Parietal lobe (tissue), 1 donor: ENCODE measurements around the gene E2F2. TPM values are rescaled to one million over a fixed set of nuclear protein-coding genes. Genes with fewer than 3 reads are reported as not detected.

Source experiments
- total RNA-seq: library from RNA; depleted of rRNA; stranded (reverse); fragments of >200 nt; gene quantifications from one replicate; pipeline ENCODE4 v1.2.3, GENCODE V29; 2014

E2F2 gene
- total RNA-seq = 3.4 TPM

GRCh38 chr1:23530747-23531561 lies at the start of gene E2F2:
E2F2 (minus strand) TSS chr1:23531233; CDS start chr1:23530793, 440 bp downstream.

GRCh38 chr1:23559136-23559984 lies 28.3 kb upstream of the E2F2 start, which contains the start of gene ID3:
ID3 (minus strand) TSS chr1:23559501; CDS start chr1:23559426, 75 bp downstream.

GRCh38 chr1:23483321-23484252 lies 47.4 kb downstream of the E2F2 start, which contains the start of gene ASAP3:
ASAP3 (minus strand) TSS chr1:23484179; CDS start chr1:23484133, 46 bp downstream.

Other genes with a start within 250 kb of the E2F2 start
- 229 TPM for gene HNRNPR, start 186.9 kb downstream of the E2F2 start, total RNA-seq
- 74.2 TPM for gene ZNF436, start 161.4 kb downstream of the E2F2 start, total RNA-seq
- 2.2 TPM for gene TCEA3, start 106.5 kb downstream of the E2F2 start, total RNA-seq
- gene ASAP3, start 47.1 kb downstream of the E2F2 start, total RNA-seq = 9.7 TPM
- gene ID3, start 28.3 kb upstream of the E2F2 start, total RNA-seq = 11.9 TPM
- gene RPL11, start 160.6 kb upstream of the E2F2 start, total RNA-seq = 596 TPM
- gene ELOA, start 212.2 kb upstream of the E2F2 start, total RNA-seq = 28.5 TPM
- 55.7 TPM for gene PITHD1, start 247.2 kb upstream of the E2F2 start, total RNA-seq